H1 (cell line): Measurements from ENCODE around the gene MATR3. TPM values are rescaled to one million over a fixed set of nuclear protein-coding genes. Genes with fewer than 3 reads are reported as not detected.

Experiments
- EZH2 ChIP-seq: fragments of 200-600 bp; sonication (generic); IDR thresholded peaks from 2 replicates; pipeline ENCODE4 v1.7.1; 2012; ENCODE audit warnings: low read depth, mild to moderate bottlenecking, moderate library complexity, low read length, inconsistent platforms; ENCODE audit not compliant: severe bottlenecking
- polyA plus RNA-seq, 7 experiments: library from polyadenylated mRNA; depleted of rRNA in 3 of 7; stranded (reverse) in 5 of 7; unstranded in 2 of 7; fragments of >200 nt in 5 of 7; fragments of 200-250 nt in 2 of 7; gene quantifications; 1 replicate in 5 of 7; 2 replicates in 1 of 7; 4 replicates in 1 of 7; pipeline versions ENCODE4 v1.2.1 to v1.2.3, GENCODE V29; 2011 to 2013; ENCODE audit warnings: missing spikeins in 2 of 7, mixed read lengths in 2 of 7
- total RNA-seq: library from RNA; stranded (reverse); fragmentation: NEBNext Ultra II Directional; extraction: Animal tissue kit (Norgen Biotek cat#: 25700); gene quantifications from 2 replicates; pipeline ENCODE4 v1.2.1, GENCODE V29; 2021
- TF ChIP-seq, protein P1 (sequence below): fragments of 300-600 bp; sonication (generic); IDR thresholded peaks from 2 replicates; pipeline ENCODE4 v1.7.1; 2012; ENCODE audit warnings: low read length, moderate library complexity, mild to moderate bottlenecking, inconsistent platforms; ENCODE audit not compliant: insufficient replicate concordance
- TF ChIP-seq, protein P2 (sequence below): IDR thresholded peaks from 2 replicates; pipeline ENCODE4 v1.6.1; 2012; ENCODE audit warnings: inconsistent platforms

Gene MATR3
- total and polyA plus RNA-seq, 2 of the 8 experiments (the other 6 are each of a cell fraction or from before 2014, with no cell fraction given), result 116 to 389 TPM

DNA sequence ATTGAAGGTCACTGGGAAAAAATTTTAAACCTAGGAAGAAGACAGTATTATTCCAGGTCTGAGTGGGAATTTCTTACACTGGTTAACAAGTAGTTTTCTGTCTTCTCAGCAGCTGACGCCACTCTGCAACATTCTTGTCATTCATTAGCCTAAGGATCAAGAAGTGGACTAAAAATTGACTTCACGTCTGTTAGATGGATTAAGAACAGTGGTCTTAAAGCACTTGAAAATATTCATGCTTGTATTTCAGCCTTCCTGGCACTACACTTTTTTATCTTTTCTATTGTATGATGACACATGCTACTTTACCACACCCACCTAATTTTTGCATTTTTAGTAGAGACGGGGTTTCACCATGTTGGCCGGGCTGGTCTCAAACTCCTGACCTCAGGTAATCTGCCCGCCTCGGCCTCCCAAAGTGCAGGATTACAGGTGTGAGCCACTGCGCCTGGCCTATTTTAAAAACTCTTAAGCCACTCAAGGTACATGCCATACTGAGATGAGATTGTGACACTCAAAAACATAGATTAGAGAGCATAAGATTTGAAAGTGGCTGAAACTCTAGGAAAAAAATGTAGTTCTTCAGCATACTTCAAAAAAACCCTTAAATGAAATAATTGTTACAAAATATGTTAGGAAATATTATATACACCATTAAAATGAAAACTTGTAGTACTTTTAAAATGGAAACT is 8.4 kb downstream of the MATR3 start (continued):
- TF ChIP-seq, protein P1, sequence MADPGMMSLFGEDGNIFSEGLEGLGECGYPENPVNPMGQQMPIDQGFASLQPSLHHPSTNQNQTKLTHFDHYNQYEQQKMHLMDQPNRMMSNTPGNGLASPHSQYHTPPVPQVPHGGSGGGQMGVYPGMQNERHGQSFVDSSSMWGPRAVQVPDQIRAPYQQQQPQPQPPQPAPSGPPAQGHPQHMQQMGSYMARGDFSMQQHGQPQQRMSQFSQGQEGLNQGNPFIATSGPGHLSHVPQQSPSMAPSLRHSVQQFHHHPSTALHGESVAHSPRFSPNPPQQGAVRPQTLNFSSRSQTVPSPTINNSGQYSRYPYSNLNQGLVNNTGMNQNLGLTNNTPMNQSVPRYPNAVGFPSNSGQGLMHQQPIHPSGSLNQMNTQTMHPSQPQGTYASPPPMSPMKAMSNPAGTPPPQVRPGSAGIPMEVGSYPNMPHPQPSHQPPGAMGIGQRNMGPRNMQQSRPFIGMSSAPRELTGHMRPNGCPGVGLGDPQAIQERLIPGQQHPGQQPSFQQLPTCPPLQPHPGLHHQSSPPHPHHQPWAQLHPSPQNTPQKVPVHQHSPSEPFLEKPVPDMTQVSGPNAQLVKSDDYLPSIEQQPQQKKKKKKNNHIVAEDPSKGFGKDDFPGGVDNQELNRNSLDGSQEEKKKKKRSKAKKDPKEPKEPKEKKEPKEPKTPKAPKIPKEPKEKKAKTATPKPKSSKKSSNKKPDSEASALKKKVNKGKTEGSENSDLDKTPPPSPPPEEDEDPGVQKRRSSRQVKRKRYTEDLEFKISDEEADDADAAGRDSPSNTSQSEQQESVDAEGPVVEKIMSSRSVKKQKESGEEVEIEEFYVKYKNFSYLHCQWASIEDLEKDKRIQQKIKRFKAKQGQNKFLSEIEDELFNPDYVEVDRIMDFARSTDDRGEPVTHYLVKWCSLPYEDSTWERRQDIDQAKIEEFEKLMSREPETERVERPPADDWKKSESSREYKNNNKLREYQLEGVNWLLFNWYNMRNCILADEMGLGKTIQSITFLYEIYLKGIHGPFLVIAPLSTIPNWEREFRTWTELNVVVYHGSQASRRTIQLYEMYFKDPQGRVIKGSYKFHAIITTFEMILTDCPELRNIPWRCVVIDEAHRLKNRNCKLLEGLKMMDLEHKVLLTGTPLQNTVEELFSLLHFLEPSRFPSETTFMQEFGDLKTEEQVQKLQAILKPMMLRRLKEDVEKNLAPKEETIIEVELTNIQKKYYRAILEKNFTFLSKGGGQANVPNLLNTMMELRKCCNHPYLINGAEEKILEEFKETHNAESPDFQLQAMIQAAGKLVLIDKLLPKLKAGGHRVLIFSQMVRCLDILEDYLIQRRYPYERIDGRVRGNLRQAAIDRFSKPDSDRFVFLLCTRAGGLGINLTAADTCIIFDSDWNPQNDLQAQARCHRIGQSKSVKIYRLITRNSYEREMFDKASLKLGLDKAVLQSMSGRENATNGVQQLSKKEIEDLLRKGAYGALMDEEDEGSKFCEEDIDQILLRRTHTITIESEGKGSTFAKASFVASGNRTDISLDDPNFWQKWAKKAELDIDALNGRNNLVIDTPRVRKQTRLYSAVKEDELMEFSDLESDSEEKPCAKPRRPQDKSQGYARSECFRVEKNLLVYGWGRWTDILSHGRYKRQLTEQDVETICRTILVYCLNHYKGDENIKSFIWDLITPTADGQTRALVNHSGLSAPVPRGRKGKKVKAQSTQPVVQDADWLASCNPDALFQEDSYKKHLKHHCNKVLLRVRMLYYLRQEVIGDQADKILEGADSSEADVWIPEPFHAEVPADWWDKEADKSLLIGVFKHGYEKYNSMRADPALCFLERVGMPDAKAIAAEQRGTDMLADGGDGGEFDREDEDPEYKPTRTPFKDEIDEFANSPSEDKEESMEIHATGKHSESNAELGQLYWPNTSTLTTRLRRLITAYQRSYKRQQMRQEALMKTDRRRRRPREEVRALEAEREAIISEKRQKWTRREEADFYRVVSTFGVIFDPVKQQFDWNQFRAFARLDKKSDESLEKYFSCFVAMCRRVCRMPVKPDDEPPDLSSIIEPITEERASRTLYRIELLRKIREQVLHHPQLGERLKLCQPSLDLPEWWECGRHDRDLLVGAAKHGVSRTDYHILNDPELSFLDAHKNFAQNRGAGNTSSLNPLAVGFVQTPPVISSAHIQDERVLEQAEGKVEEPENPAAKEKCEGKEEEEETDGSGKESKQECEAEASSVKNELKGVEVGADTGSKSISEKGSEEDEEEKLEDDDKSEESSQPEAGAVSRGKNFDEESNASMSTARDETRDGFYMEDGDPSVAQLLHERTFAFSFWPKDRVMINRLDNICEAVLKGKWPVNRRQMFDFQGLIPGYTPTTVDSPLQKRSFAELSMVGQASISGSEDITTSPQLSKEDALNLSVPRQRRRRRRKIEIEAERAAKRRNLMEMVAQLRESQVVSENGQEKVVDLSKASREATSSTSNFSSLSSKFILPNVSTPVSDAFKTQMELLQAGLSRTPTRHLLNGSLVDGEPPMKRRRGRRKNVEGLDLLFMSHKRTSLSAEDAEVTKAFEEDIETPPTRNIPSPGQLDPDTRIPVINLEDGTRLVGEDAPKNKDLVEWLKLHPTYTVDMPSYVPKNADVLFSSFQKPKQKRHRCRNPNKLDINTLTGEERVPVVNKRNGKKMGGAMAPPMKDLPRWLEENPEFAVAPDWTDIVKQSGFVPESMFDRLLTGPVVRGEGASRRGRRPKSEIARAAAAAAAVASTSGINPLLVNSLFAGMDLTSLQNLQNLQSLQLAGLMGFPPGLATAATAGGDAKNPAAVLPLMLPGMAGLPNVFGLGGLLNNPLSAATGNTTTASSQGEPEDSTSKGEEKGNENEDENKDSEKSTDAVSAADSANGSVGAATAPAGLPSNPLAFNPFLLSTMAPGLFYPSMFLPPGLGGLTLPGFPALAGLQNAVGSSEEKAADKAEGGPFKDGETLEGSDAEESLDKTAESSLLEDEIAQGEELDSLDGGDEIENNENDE, result no peak
- no peak for TF ChIP-seq EZH2
- TF ChIP-seq, protein P2, sequence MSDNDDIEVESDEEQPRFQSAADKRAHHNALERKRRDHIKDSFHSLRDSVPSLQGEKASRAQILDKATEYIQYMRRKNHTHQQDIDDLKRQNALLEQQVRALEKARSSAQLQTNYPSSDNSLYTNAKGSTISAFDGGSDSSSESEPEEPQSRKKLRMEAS, result no peak
